DMS153 treated with DMSO at 0.1 percent for 48 hours (cell line): Measurements from ENCODE around the gene MDM2.
"Not testable (repeated sequence)": the region's sequence is repeated elsewhere in the genome, so short reads cannot be mapped to it uniquely, and the experiment has no call there.

Experiments used
- DNase-seq: peaks from one replicate; lab custom pipeline; 2025; ENCODE audit not compliant: unreplicated experiment; lab: John Stamatoyannopoulos, UW

The MDM2 gene

GRCh38 chr12:68785823-68786222, 22.2 kb upstream of the MDM2 start:
- DNase-seq, result no peak

DNA sequence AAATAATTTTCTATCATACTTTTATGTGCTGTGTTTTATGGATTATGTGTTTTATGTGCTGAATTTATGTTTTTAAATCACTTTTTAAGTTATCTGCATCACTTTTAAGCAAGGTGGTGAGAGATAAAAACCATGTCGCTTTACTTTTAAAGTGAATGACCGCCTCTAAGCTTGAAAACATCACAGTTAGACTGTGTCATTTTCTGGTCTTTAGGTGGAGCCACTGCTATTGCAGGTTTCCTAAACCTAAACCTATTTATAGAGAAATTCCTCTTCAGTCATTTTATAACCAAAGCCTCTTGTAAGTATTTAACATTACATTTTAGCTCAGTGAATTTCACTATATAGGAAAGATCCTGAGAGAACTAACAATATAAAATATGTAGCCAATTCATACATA, 21.0 kb upstream of the MDM2 start:
- no peak for DNase-seq

- no peak for DNase-seq
Observed at GRCh38 chr12:68788554-68789143, 19.3 kb upstream of the MDM2 start.

DNA sequence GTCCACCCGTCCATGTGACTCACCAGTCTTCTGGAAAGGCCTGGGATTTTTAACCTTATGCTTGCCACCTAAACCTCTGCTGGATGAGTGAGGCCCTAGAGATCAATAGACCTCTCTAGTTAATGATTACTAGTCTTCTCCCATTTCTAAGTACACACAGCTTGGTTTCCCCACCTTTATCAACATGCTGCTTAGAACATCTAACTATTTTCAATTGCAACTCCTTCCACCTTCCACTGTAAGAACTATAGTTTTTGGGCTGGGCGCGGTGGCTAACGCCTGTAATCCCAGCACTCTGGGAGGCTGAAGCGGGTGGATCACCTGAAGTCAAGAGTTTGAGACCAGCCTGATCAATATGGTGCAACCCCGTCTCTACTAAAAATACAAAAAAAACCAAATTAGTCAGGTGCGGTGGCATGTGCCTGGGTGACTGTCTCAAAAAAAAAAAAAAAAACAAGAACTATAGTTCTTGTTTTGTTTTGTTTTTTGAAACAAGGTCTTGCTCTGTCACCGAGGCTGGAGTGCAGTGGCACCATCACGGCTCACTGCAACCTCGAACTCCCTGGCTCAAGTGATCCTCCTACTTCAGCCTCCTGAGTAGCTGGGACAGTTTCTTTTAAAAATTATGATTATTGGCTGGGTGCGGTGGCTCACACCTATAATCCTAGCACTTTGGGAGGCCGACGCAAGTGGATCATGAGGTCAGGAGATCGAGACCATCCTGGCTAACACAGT, 18.7 kb upstream of the MDM2 start:
- no peak for DNase-seq

- DNase-seq, result no peak
Observed at GRCh38 chr12:68790081-68790951, 17.7 kb upstream of the MDM2 start.

DNA sequence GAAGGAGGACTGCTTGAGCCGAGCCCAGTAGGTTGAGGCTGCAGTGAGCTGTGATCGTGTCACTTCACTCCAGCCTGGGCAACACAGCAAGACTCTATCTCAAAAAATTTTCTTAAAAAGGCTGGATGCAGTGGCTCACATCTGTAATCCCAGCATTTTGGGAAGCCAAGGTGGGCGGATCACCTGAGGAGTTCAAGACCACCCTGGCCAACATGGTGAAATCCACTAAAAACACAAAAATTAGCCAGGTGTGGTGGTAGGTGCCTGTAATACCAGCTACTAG, 17.1 kb upstream of the MDM2 start:
- DNase-seq, result no peak

DNA sequence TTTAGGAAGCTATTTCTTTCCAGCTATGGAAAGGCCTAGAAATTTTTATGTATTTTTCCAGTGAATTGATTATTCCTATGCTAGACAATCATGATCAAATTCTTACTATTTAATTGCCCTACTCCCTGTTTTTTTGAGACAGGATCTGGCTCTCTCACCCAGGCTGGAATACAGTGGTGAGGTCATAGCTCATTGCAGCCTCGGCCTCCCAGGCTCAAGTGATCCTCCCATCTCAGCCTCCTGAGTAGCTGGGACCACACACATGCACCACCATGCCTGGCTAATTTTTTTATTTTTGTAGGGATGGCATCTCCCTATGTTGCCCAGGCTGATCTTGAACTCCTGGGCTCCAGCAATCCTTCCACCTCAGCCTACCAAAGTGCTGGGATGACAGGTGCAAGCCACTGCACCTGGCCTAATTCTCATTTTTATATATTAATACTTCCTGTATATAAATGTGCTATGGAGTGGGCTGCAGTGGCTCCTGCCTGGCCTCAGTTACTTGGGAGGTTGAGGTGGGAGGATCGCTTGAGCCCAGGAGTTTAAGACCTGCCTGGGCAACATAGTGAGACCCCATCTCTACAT, 16.0 kb upstream of the MDM2 start:
- DNase-seq, result no peak

DNA sequence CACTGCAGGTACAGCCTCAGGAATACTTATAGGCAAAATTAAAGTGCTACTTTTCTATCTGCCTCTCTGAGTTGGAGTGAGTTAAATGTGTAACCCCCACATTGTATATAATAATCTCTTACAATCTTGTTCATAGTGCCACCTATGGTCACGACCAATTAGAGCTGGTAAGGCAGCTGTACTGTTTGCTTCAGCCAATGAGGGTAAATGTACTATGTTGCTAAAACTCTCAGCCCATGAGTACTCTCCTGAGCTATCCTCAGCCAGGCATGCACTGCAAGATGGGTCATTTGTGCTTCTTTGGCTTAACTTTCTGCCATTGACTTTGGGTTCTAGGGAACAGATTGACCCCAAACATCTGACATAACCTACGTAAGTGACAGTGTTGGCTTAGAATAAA, 15.0 kb upstream of the MDM2 start:
- no peak for DNase-seq

GRCh38 chr12:68793436-68793835, 14.5 kb upstream of the MDM2 start:
- no peak for DNase-seq

- DNase-seq, result no peak
Observed at GRCh38 chr12:68793975-68794652, 13.9 kb upstream of the MDM2 start.

GRCh38 chr12:68794653-68795251, 13.2 kb upstream of the MDM2 start:
- no peak for DNase-seq

DNA sequence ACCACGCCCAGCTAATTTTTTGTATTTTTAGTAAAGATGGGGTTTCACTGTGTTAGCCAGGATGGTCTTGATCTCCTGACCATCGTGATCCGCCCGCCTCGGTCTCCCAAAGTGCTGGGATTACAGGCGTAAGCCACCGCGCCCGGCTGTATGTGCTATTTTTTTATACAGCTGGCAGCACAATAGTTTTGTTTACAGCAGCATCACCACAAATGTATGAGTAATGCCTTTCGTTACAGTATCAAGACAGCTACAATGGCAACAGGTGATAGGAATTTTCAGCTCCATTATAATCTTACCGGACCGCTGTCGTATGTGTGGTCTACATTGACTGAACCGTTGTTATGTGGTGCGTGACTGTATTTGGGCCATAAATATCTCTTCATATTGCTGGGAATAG, 11.6 kb upstream of the MDM2 start:
- no peak for DNase-seq

GRCh38 chr12:68798882-68799234, 9.1 kb upstream of the MDM2 start:
- DNase-seq, result no peak

DNA sequence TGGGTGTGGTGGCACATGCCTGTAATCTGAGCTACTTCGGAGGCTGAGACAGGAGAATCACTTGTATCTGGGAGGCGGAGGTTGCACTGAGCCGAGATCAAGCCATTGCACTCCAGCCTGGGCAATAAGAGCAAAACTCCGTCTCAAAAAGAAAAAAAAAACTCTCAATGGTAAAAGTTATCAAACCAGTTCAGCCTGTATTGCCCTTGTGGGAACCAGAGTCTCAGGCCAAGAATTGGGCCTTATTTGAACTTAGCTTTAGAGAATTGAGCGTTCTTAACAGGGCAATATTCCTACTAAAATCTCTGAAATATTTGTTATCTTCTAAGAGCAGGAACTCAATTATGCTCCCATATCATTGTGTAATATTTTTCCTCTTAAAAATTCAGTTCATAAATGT, 7.7 kb upstream of the MDM2 start:
- no peak for DNase-seq

DNA sequence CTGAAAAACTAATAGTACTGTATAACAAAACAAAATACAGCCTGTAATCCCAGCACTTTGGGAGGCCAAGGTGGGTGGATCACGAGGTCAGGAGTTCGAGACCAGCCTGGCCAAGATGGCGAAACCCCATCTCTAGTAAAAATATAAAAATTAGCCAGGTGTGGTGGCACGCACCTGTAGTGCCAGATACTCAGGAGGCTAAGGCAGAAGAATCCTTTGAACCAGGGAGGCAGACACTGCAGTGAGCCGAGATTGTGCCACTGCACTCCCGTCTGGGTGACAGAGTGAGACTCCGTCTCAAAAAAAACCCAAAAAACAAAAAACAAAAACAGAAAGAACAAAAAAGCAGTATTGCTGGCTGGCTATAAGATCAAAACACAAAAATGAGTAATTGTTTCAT, 6.9 kb upstream of the MDM2 start:
- DNase-seq, result not testable (repeated sequence)

- DNase-seq, result not testable (repeated sequence)
Observed at GRCh38 chr12:68802372-68802745, 5.6 kb upstream of the MDM2 start.

DNA sequence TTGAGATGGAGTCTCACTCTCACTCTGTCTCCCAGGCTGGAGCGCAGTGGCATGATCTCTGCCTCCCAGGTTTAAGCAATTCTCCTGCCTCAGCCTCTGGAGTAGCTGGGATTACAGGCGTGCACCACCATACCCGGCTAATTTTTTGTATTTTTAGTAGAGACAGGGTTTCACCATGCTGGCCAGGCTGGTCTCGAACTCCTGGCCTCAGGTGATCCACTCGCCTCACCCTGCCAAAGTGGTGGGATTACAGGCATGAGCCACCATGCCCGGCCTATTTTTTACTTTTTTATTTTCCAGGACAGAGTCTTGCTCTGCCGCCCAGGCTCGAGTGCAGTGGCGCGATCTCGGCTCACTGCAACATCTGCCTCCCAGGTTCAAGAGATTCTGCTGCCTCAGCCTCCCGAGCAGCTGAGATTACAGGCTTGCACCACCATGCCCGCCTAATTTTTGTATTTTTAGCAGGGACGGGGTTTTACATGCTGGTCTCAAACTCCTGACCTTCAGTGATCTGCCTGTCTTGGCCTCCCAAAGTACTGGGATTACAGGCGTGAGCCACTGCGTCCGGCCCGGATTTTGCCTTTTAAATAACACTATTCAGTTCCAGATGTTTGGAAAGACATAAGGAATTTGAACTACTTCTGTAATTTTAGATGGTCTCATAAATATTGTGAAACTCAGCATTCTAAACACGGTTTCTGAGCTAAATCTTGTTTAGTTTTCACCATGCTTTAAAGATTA, 4.9 kb upstream of the MDM2 start:
- not testable (repeated sequence) for DNase-seq

GRCh38 chr12:68803948-68804656, 3.9 kb upstream of the MDM2 start:
- DNase-seq, result no peak

- no peak for DNase-seq
Observed at GRCh38 chr12:68804657-68805591, 3.1 kb upstream of the MDM2 start.
